Peyer's patch (tissue), 4 donors: ENCODE results near the gene PCBD2.

ENCODE experiments used
- CTCF ChIP-seq, 6 experiments: fragments of 450-650 bp in 4 of 6; fragments of 200-600 bp in 2 of 6; sonication (generic) in 1 of 6; IDR thresholded peaks; one replicate each; pipeline ENCODE4 v1.5.1; 2017 to 2019; ENCODE audit warnings: antibody characterized with exemption in 6 of 6, mild to moderate bottlenecking in 3 of 6, moderate library complexity in 1 of 6
- POLR2A ChIP-seq, 2 donors: fragments of 450-650 bp; IDR thresholded peaks; one replicate each; pipeline ENCODE4 v1.5.1; 2017; ENCODE audit warnings: antibody characterized with exemption in 2 of 2, mild to moderate bottlenecking in 2 of 2, moderate library complexity in 2 of 2

- TF ChIP-seq CTCF (IDR thresholded peaks at IDR 0.05) (no peak), POLR2A (IDR thresholded peaks at IDR 0.05) (no peak)
Observed at GRCh38 chr5:134913254-134913653, 8.3 kb downstream of the PCBD2 start.
